Stimulated activated CD4-positive, alpha-beta T cell treated with anti-CD3 and anti-CD28 coated beads, Interleukin-15, amount 100 ng/mL, for 48 hours (primary cell): Measurements from ENCODE around the gene ODC1.
"Not testable (repeated sequence)": the region's sequence is repeated elsewhere in the genome, so short reads cannot be mapped to it uniquely, and the experiment has no call there.

Source experiments
- DNase-seq, 2 donors: peaks; one replicate each; pipeline ENCODE4 v3.0.0-alpha.2; 2020; ENCODE audit warnings: low read depth in 2 of 2

The ODC1 gene

DNA sequence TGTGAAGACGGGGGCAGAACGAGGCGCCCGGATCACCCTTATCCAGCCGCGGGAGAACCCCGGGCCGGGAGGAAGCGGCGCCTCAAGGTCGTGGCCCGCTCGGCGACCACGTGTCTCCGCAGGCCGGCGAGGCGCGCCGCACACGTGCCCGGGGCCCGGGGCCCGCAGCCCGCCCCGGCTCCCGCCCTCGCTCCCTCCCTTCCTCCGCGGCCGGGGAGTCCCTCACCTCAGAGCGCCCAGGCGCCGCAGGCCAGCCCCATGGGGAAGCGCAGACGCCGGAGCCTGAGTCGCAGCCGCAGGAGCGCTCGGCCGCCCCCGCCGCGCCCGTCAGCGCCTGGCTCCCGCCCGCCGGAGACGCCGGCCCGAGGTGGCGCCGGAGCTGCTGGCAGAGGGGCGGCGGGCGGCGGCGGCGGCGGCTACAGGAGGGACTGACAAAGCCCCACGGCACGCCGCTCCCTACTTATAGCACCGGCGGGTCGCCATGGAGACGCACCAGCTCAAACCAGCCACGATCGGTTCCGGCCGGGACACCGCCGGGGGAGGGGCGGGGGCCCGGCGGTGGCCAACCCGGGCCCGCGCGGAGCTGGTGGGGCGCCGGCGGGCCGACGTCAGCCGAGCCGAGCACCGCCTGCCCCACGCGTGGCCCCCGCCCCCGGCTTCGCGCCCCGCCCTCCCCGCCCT is at the start of gene ODC1:
Gene ODC1 (minus strand): TSS at position 433 of the 681 bp plus-strand sequence. CDS start 3,295 bp downstream, outside the sequence.
- DNase-seq = peak; percentile 93 to 96

GRCh38 chr2:10497797-10498251 is 49.7 kb upstream of the ODC1 start:
- DNase-seq = peak; percentile 30 to 46

DNA sequence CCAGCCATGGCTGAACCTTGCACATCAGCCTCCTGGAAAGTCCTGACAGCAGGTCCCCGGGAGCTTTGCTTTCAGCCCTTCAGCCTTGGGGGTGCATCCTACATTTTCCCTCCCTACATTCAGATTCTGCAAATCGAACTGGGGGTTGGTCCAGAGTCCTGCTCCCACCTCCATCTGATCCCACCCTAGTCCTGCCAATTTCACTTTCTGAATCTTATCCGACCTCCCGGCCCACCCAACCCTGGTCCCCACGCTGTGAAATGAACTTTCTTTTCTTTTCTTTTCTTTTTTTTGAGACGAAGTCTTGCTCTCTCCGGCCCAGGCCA is 47.8 kb upstream of the ODC1 start:
- no peak for DNase-seq

DNA sequence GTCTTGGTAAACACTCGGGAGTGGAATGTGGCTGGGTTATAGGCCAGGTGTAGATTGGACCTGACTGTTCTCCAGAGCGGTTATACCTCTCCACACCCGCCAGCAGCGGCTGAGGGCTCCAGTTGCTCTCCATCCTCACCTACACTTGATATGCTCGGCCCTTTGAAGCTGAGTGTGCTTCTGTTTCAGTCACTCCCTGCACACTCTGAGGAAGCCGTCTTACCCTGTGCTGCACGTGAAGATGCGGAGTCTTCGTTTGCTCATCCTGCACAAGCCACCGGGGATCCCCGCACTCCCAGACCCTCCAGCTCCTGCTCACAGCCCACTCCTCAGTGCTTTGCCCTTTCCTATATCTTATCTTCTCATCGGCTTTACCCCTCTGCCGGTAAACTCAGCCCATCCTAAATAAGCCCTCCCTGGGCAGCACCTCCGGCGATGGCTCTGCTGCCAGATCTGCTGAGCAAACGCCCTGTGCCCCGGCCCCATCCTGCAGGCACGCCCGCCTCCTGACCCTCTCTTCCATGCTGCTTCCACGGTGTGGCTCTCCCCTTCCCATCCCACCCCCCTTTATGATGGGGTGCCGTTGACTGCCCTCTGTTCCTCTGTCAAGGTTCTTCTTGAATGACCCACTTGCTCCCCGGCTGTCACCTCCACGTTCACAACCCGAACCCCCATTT is 47.3 kb upstream of the ODC1 start:
- no peak for DNase-seq

DNA sequence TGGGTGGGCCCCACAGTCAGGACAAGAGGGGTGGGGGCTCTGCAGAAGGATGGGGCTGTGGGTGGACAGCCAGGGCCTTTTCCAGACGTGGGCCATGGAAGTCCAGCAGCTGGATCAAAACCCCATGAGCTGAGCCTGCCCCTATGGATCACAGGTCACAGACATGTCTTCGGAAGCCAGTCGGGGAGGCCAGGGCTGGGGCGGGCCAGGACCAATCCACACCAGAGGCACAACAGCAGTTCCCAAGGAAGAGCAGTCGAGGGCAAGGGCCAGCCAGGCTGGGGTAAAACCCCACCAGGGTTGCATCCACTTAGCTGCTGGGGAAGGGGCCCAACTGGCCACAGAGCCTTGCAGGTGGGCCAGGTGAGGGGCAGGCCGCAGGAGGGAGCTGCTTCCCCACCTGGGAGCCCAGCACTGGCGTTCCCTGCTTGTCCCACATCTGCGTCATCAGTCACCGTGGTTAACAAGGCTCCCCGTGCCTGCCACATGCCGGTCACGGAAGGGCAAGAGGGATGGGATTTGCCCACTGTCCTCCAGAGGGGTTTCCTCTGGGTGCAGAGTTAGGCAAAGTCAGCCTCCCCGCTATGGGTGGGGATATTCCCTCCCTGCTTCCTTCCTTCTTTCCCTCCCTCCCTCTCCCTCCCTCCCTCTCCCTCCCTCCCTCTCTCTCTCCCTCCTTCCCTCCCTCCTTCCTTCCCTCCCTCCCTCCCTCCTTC is 46.4 kb upstream of the ODC1 start:
- no peak for DNase-seq

DNA sequence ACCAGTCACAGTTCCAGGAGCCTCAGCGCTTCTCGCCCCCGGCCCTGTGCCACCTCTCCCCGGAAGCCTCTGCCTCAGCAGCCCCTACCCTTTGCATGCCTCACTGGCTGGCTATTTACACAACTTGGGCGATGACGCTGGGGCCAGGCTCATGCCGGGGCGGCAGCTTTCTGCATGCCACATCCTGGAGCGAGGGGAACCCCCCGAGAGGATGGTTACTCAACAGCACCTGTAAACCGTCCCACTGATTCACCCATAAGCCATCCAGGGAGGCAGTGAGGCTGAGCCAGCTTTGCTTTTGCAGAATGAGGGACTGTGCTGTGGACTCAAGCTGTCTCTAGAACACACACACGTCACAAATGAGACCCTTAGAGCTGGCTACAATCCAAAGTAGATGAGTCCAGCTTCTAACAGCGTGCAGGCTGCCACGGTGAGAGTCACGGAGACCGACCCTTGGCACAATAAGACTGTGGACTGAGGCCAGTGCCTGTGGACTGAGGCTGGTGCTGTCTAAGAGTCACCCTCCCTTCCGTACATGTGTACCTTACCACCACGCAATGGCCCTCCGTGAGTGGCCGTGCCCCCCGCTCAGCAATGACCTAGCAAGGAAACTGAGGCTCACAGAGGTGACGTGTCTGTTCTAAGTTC is 45.6 kb upstream of the ODC1 start:
- DNase-seq = peak; percentile 73 to 78

DNA sequence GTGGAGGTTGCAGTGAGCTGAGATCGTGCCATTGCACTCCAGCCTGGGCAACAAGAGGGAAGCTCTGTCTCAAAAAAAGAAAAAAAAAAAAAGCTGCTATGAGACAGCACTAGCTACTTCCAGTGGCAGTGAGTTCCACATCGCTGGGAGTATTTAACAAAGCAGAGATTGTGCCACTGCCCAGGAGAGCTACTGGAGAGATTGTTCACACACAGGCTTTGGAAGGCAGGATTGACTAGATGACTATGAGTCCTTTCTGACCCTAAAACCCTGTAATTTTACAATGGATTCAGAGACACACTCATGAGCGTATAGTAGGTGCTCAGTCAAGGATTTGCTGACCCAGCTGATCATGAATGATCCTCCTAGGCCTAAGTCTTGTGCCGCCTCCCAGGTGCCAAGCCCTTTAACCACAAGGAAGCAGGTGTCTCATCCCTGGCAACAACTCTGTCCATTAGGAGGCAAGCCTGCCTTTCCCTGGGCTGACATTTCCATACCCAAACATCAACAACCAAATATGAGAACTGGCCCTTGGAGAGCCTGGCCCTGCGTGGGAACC is 45.0 kb upstream of the ODC1 start:
- DNase-seq = no peak

GRCh38 chr2:10490806-10491291 is 42.7 kb upstream of the ODC1 start:
- DNase-seq = no peak

GRCh38 chr2:10489842-10490555 is 41.9 kb upstream of the ODC1 start:
- DNase-seq = no peak

DNA sequence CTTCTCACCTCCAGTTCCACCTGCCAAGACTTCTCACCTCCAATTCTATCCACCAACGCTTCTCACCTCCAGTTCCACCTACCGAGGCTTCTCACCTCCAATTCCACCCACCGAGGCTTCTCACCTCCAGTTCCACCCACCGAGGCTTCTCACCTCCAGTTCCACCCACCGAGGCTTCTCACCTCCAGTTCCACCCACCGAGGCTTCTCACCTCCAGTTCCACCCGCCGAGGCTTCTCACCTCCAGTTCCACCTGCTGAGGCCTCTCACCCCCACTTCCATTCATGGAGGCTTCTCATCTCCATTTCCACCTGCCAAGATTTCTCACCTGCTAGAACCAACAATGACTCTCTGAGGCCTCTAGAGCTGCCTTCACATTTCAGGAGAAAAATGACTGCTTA is 40.0 kb upstream of the ODC1 start:
- DNase-seq = not testable (repeated sequence)

- not testable (repeated sequence) for DNase-seq
Measured at GRCh38 chr2:10487741-10488104, 39.6 kb upstream of the ODC1 start.

GRCh38 chr2:10487081-10487740 is 39.1 kb upstream of the ODC1 start:
- DNase-seq = no peak

GRCh38 chr2:10486601-10487079 is 38.5 kb upstream of the ODC1 start:
- DNase-seq = no peak

DNA sequence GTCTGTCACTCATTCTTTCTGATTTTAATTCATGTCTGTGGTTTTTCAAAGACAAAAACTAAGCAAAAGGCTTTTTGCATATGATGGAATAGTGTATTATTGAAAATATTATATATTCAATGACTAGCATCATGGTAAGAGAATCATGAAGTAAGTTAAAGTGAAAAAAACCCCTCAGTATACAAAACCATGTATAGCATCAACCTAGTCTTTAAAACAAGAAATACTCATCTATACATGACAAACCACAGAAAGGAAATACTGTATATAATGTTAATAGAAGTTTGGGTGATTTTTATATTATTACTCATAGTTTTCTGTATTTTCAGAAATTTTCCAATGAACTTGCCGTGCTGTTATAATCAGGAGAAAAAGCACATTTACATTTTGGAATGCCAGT is 38.0 kb upstream of the ODC1 start:
- DNase-seq = no peak

GRCh38 chr2:10482913-10483312 is 34.8 kb upstream of the ODC1 start:
- no peak for DNase-seq

DNA sequence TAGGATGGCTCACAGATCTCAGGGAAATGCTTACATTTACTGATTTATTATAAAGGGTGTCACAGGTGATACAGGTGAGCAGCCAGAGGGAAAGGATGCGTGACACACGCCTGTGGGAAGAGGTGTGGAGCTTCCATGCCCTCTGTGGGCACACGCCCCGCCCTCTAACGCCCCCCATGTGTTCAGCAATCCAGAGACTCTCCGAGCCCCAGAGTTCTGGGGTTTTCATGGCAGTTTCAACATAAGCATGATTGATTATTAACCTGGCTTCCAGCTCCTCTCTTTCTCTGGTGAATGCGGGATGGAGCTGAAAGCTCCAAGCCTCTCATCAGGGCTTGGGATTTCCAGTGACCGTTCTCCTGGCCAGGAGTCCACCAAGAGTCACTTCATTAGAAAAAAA is 34.3 kb upstream of the ODC1 start:
- no peak for DNase-seq

GRCh38 chr2:10481666-10482157 is 33.6 kb upstream of the ODC1 start:
- DNase-seq = no peak

DNA sequence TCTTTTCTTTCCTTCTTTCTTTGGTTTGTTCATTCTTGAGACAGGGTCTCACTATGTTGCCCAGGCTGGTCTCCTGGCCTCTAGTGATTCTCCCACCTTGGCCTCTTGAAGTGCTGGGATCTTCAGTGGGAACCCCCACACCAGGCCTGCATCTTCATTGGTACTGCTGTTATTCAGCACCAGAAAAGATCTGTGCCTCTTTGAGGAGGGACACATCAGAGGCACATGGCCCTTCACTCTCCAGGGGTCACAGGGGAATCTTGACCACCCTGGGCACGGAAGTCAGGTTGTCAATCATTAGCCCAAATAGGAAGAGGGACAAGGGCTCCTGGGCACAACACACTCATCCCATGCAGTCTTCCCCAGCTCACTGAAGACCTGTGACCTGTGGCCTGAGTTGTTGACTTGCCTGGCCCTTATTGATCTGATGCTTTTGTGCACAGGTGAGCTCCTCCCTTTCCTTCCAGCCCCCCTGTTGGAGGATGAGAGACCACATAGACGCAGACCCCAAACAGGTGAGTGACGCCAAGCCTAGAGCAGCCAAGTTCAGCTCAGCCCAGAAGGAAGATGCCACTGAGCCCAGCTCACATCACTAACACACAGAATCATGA is 33.0 kb upstream of the ODC1 start:
- no peak for DNase-seq

GRCh38 chr2:10480359-10480949 is 32.3 kb upstream of the ODC1 start:
- no peak for DNase-seq

DNA sequence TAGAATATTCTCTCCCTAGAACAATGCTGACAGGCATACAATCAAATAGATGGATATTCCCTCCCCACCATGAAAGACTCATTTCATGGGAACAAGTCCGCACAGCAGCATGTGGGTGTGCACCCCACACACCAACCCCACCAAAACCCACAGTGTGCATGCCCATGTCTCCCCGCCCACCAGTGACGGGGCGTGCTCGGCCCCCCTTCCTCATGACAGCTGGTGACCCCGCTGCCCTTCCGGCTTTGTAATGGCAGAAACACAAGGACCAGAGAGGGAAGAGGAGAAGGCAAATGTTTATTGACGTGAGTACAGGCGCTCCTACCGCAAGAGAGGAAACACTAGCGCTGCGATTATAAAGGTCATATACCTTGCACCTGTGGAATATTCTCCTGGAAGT is 30.8 kb upstream of the ODC1 start:
- no peak for DNase-seq
